Sigmoid colon (tissue), 3 donors: ENCODE data around the gene ESRRA.

Source experiments
- POLR2A ChIP-seq, 2 donors: fragments of 450-650 bp; IDR thresholded peaks; one replicate each; pipeline ENCODE4 v1.6.1; 2016; ENCODE audit warnings: antibody characterized with exemption in 2 of 2, mild to moderate bottlenecking in 2 of 2, moderate library complexity in 2 of 2
- TF ChIP-seq, protein P1 (sequence below), 4 experiments: fragments of 450-650 bp in 3 of 4; fragments of 200-600 bp in 1 of 4; IDR thresholded peaks; one replicate each; pipeline ENCODE4 v1.5.1; 2016 to 2019; ENCODE audit warnings: antibody characterized with exemption in 4 of 4, mild to moderate bottlenecking in 3 of 4, moderate library complexity in 2 of 4

DNA sequence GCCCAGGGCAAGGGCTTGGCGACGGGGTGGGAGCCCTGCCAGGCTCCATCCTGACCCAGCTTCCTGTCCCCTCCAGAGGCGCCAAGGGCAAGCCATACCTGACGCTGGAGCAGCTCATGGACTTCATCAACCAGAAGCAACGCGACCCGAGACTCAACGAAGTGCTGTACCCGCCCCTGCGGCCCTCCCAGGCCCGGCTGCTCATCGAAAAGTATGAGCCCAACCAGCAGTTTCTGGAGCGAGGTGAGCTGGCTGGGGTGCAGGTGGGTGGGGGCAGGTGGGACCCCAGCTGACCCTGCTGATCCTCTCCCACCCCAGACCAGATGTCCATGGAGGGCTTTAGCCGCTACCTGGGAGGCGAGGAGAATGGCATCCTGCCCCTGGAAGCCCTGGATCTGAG, 49.0 kb upstream of the ESRRA start:
- TF ChIP-seq, protein P1, sequence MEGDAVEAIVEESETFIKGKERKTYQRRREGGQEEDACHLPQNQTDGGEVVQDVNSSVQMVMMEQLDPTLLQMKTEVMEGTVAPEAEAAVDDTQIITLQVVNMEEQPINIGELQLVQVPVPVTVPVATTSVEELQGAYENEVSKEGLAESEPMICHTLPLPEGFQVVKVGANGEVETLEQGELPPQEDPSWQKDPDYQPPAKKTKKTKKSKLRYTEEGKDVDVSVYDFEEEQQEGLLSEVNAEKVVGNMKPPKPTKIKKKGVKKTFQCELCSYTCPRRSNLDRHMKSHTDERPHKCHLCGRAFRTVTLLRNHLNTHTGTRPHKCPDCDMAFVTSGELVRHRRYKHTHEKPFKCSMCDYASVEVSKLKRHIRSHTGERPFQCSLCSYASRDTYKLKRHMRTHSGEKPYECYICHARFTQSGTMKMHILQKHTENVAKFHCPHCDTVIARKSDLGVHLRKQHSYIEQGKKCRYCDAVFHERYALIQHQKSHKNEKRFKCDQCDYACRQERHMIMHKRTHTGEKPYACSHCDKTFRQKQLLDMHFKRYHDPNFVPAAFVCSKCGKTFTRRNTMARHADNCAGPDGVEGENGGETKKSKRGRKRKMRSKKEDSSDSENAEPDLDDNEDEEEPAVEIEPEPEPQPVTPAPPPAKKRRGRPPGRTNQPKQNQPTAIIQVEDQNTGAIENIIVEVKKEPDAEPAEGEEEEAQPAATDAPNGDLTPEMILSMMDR (IDR thresholded peaks at IDR 0.05): no peak
- no peak for TF ChIP-seq POLR2A (IDR thresholded peaks at IDR 0.05)
